Germinal center (tissue), 1 donor: ENCODE data around the gene KCNJ12.
"Not testable (repeated sequence)": the region's sequence is repeated elsewhere in the genome, so short reads cannot be mapped to it uniquely, and the experiment has no call there.

Source experiments
- DNase-seq: peaks from one replicate; pipeline ENCODE4 v3.0.0; 2012; ENCODE audit warnings: mixed read lengths, low spot score

KCNJ12 gene

GRCh38 chr17:21349358-21350050 lies 26.7 kb upstream of the KCNJ12 start:
- DNase-seq: not testable (repeated sequence)

- not testable (repeated sequence) for DNase-seq
Observed at GRCh38 chr17:21350495-21350894, 25.7 kb upstream of the KCNJ12 start.

- DNase-seq: no peak
Observed at GRCh38 chr17:21351366-21352065, 24.6 kb upstream of the KCNJ12 start.

GRCh38 chr17:21352221-21352980 lies 23.8 kb upstream of the KCNJ12 start:
- DNase-seq: no peak

- DNase-seq: no peak
Observed at GRCh38 chr17:21352981-21353265, 23.2 kb upstream of the KCNJ12 start.

- DNase-seq: no peak
Observed at GRCh38 chr17:21353326-21354010, 22.7 kb upstream of the KCNJ12 start.

- no peak for DNase-seq
Observed at GRCh38 chr17:21354796-21355385, 21.3 kb upstream of the KCNJ12 start.

GRCh38 chr17:21355586-21355985 lies 20.6 kb upstream of the KCNJ12 start:
- DNase-seq: no peak

GRCh38 chr17:21356537-21357127 lies 19.5 kb upstream of the KCNJ12 start:
- no peak for DNase-seq

- no peak for DNase-seq
Observed at GRCh38 chr17:21357281-21357680, 18.9 kb upstream of the KCNJ12 start.

GRCh38 chr17:21357696-21358656 lies 18.2 kb upstream of the KCNJ12 start:
- DNase-seq: no peak

- no peak for DNase-seq
Observed at GRCh38 chr17:21358682-21359482, 17.3 kb upstream of the KCNJ12 start.

- no peak for DNase-seq
Observed at GRCh38 chr17:21359483-21359840, 16.7 kb upstream of the KCNJ12 start.

GRCh38 chr17:21360048-21360447 lies 16.1 kb upstream of the KCNJ12 start:
- DNase-seq: no peak

GRCh38 chr17:21361020-21361809 lies 14.9 kb upstream of the KCNJ12 start:
- DNase-seq: no peak

GRCh38 chr17:21362331-21362931 lies 13.7 kb upstream of the KCNJ12 start:
- no peak for DNase-seq

- DNase-seq: no peak
Observed at GRCh38 chr17:21363776-21364642, 12.1 kb upstream of the KCNJ12 start.

- DNase-seq: no peak
Observed at GRCh38 chr17:21365016-21365415, 11.1 kb upstream of the KCNJ12 start.
